WERI-Rb-1 (cell line): ENCODE data around the gene KRT6B.

ENCODE experiments used
- DNase-seq: peaks from one replicate; pipeline ENCODE4 v3.0.0-alpha.2; 2020
- H3K27ac ChIP-seq: fragments of 250-450 bp; sonication (Bioruptor Pico); 2 replicates; pipeline ENCODE4 v1.5.1; 2020; ENCODE audit warnings: mild to moderate bottlenecking, moderate library complexity
- H3K27me3 ChIP-seq: fragments of 250-450 bp; sonication (Bioruptor Pico); 2 replicates; pipeline ENCODE4 v1.5.1; 2021; ENCODE audit warnings: mild to moderate bottlenecking, low read depth, moderate library complexity; ENCODE audit not compliant: insufficient read depth, severe bottlenecking
- H3K36me3 ChIP-seq: fragments of 250-450 bp; sonication (Bioruptor Pico); 2 replicates; pipeline ENCODE4 v1.5.1; 2020; ENCODE audit warnings: mild to moderate bottlenecking, moderate library complexity
- H3K4me3 ChIP-seq: 2 replicates; pipeline ENCODE4 v1.5.1; 2011; ENCODE audit warnings: low read depth, mild to moderate bottlenecking, control low read depth, low read length
- H3K9me3 ChIP-seq: fragments of 250-450 bp; sonication (Bioruptor Pico); 2 replicates; pipeline ENCODE4 v1.5.1; 2021; ENCODE audit warnings: mild to moderate bottlenecking, moderate library complexity; ENCODE audit not compliant: severe bottlenecking
- TF ChIP-seq, protein P1 (sequence below): IDR thresholded peaks from 2 replicates; pipeline ENCODE4 v1.5.1; 2011; ENCODE audit warnings: low read depth, mild to moderate bottlenecking, control low read depth, inconsistent platforms, low read length

Gene KRT6B

DNA sequence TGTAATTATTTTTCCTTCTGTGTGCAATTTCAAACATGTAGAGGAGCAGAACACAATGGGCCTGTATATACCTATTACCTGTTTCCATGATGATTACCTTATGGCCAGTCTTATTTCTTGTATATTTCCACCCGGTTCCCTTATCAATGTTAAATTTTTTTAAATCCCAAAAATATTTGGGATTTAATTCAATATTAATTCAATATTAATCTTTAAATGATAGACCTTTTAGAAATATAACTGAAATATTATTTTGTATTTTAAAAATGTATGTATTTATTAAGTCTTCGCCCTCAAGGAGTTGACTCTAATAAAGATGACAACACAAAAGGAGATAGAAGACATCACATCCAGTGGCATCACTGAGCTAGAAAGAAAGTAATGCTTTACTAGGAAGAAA is 22.3 kb upstream of the KRT6B start:
- DNase-seq = no peak
- TF ChIP-seq, protein P1, sequence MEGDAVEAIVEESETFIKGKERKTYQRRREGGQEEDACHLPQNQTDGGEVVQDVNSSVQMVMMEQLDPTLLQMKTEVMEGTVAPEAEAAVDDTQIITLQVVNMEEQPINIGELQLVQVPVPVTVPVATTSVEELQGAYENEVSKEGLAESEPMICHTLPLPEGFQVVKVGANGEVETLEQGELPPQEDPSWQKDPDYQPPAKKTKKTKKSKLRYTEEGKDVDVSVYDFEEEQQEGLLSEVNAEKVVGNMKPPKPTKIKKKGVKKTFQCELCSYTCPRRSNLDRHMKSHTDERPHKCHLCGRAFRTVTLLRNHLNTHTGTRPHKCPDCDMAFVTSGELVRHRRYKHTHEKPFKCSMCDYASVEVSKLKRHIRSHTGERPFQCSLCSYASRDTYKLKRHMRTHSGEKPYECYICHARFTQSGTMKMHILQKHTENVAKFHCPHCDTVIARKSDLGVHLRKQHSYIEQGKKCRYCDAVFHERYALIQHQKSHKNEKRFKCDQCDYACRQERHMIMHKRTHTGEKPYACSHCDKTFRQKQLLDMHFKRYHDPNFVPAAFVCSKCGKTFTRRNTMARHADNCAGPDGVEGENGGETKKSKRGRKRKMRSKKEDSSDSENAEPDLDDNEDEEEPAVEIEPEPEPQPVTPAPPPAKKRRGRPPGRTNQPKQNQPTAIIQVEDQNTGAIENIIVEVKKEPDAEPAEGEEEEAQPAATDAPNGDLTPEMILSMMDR = no peak
- H3K27ac ChIP-seq = no peak overlapping the region
- H3K9me3 ChIP-seq = no peaks in the 10 kb centered on the region
- H3K36me3 ChIP-seq = no peaks in the 10 kb centered on the region
- H3K4me3 ChIP-seq = no peak overlapping the region
- peaks cover 54% of the 10 kb centered on the region for H3K27me3 ChIP-seq

DNA sequence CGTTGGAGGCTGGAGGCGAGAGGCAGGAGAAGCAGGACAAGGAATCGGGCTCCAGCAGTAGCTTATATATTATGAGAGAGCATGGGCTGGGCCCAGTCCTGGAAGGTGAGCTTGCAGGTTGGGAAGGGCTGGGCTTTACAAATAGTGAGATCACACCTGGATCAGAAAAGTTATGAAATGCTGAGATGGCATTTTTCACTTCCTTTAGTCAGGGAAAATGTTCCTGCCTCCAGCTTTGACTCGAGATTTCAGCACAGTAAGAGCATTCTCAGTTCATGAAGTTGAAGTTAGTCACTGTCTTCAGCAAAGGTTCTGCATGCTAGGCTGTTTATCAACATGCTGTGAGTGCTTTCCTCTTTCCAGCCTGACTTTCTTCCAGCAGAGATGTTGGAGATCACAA is 21.8 kb upstream of the KRT6B start, which contains the start of gene KRT6C:
KRT6C (minus strand) TSS at position 38 of the 400 bp plus-strand sequence. CDS start 68 bp downstream, outside the sequence.
- H3K4me3 ChIP-seq = no peak within 1 kb of the TSS
- DNase-seq = no peak
- no peak within 1 kb of the TSS for H3K27ac ChIP-seq
- H3K27me3 ChIP-seq = peaks cover 55% of the 10 kb centered on the region
- TF ChIP-seq, protein P1 = no peak
- H3K9me3 ChIP-seq = no peaks in the 10 kb centered on the region
- no peaks in the 10 kb centered on the region for H3K36me3 ChIP-seq

- TF ChIP-seq, protein P1 = no peak
- H3K4me3 ChIP-seq = no peak overlapping the region
- no peak for DNase-seq
- no peak overlapping the region for H3K27ac ChIP-seq
- H3K36me3 ChIP-seq = no peaks in the 10 kb centered on the region
- H3K27me3 ChIP-seq = peaks cover 56% of the 10 kb centered on the region
- H3K9me3 ChIP-seq = no peaks in the 10 kb centered on the region
Measured at GRCh38 chr12:52469853-52470252, 17.9 kb upstream of the KRT6B start.

- TF ChIP-seq, protein P1 = no peak
Measured at GRCh38 chr12:52464897-52465296, 13.0 kb upstream of the KRT6B start.

DNA sequence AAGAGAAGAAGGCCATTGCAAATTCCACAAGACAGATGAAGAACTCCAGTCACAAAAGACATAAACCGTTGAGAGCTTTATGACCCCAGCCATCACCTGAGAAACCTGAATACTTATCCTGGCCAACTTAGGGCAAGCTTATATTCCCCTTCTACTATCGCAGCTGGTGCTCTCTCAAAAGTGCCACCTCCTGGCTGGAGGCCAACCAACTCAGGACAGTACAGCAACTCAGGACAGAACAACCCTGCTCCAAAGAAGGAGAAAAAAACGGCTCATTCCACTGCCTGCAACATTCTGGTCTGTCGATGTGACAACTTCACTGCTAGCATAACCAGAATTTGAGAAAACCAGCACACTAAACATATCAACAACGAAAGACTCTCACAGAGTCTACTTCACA is 9.7 kb upstream of the KRT6B start:
- Histone ChIP-seq H3K4me3 (no peak overlapping the region), H3K36me3 (no peaks in the 10 kb centered on the region), H3K9me3 (no peaks in the 10 kb centered on the region), H3K27ac (no peak overlapping the region), H3K27me3 (peaks cover 84% of the 10 kb centered on the region)
- DNase-seq = no peak
- TF ChIP-seq, protein P1 = no peak

More at GRCh38 chr12:52464897-52465296, 13.0 kb upstream of the KRT6B start:
- DNase-seq = no peak
- Histone ChIP-seq H3K36me3 (no peaks in the 10 kb centered on the region), H3K9me3 (no peaks in the 10 kb centered on the region), H3K4me3 (no peak overlapping the region), H3K27ac (no peak overlapping the region), H3K27me3 (peaks cover 77% of the 10 kb centered on the region)

GRCh38 chr12:52458861-52459260 is 6.9 kb upstream of the KRT6B start:
- TF ChIP-seq, protein P1 = no peak
- Histone ChIP-seq H3K27me3 (peaks cover 84% of the 10 kb centered on the region), H3K27ac (no peak overlapping the region), H3K9me3 (no peaks in the 10 kb centered on the region), H3K4me3 (no peak overlapping the region), H3K36me3 (no peaks in the 10 kb centered on the region)
- DNase-seq = no peak
